COLO829 (cell line): ENCODE results near the gene DGKQ.

Source experiments
- DNase-seq: peaks from one replicate; pipeline ENCODE4 v3.0.0; 2012; ENCODE audit warnings: low spot score

Gene DGKQ

DNA sequence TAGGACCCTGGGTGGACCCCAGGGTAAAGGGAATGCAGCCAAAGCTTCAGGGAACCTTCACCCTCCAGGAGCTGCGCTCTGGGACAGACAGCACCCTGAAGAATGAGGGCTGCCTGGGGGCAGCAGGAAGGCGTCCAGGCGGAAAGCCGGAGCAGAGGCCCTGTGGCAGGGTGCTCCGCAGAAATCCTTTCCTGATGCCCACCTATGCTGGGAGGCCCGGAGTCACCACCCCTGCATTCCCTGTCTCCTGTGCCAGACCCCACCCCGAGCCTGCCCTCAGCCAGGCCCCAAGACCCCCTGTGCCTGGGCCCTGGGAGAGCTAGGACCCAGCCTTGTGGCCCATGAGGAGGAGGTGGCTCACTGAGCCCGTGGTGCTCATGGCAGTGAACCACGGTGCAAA lies 1.3 kb upstream of the DGKQ start:
- DNase-seq, result no peak

DNA sequence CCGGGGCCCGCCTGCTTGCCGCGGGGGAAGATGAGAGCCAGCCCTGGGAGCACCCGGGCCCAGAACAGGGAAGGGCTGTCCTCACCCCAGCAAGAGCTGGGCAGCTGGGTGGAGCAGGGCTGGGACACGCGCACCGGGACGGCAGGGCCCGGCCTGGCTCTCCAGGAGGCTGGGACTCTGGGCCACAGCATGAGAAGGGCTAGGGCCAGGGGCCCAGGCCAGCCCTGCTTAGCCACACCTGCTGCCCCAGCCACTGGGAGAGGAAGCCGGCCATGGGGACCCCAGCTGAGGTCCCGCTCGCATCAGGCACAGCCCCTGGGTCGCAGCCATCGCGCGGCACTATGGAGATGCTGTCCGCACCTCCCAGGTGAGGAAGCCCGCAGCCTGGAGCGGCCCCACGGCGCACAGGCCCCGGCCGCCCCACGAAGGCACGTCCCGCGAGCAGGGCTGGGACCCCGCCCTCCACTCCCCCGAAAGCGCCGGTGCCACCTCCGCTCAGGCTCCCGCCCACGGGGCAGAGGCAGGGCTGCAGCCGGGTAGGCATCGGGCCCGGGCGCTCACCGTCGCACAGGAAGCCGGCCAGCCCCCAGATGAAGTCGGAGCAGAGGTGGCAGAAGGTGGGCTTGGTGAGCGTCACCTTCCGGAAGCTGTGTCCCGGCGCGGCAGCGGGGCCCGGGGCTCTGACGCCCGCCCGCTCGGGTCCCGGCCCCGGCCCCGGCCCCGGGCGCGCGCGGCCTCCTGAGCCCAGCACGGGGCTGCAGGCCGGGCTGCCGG lies 531 bp downstream of the DGKQ start:
- DNase-seq, result no peak

DNA sequence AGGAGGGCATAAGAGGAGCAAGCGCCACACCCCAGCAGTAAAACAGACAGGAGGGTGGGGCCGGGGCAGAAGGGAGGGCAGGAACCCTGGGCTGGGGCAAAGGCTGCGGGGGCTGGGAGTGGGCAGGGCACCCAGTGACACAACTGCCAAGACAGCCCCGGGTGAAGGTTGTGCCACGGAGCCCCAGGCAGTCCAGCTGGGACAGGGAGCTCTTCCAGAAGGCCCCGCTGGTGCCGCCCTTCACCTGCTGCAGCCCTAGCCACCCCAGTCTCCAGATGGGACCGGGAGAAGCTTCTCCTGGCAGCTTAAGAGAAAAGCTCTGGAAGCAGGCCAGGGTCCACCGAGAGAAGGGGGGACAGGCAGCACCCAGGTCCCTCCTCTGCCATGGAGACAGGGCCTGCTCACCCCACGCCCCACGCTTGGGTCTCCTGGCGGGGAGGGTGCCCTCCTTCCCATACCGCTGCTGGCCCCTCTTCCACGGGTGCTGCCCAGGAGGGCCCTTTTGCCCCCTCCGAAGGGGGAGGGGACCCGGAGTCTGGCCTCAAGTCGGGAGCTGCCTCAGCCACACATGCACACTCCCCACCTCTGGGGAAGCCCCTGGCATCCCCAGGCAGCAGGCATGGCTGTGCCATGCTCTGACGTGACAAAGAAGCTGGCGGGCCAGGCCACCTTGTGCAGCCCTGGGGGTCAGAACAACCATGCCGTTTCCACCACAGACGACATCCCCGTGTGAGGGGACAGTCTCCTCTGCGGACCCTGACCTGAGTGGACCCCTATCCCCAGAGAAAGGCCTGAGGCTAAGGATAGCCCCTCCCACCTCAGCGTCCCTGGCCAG lies 1.5 kb downstream of the DGKQ start:
- no peak for DNase-seq

DNA sequence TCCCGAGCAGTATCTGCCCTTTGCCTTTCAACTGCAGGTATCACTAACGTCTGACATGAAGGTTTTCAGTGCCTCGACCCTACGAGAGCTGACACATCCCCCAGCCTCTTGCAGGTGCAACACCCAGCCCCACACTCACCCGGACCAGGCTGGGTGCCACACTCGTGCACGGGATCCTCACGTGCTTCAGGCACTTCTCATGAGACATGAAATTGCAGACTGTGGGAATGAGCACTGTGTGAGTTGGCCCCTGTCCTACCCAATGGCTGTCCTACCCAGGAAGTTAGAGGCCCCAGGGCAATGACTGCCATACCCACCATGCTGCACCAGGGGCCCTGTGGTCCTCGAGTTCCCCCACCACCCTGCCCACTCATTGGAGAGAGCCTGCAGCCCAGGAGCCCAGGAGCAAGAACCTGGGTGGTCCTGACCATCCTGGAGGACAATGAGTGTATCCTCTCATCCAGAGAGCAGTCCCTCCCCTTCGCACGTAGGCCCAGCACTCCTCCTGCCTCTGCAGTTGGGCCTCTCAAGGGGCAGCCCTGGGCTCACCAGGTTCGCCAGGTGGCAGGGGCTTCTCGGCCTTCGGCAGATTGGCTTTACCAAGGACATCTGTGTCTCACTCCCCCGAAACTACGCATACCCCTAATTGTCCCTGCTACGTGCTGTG lies 2.4 kb downstream of the DGKQ start:
- DNase-seq, result no peak

DNA sequence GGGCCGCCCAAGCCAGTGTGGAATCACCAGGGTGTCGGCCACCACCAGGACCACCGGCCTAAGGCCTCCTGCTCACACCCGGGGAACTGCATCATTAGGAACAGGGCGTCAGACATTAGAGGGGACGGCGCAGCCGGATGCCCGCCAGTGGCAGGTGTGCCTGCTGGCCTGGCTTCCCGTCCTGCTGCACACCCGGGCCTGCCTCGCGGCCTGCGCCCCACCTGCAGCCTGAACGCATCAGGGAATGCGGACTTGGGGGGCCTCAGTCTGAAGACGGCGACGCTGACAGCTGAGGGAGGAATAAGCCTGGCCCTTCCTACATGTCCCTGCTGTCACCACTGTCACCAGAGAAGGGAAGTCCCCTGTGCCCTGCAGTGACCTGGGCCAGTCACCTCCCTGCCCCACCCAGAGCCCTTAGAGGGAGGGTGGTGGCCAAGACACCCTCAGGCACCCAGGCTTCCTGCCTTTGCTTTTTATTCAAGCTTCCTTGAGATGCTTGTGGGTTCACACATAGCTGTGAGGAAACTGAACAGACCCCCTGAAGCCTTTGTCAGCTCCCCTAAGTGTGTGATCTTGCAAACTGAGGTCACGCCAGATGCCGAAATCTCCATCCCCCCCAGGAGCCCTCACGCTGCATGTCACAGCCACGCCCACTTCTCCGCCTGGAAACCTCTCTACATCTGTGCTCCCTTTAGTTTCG lies 3.2 kb downstream of the DGKQ start:
- no peak for DNase-seq

DNA sequence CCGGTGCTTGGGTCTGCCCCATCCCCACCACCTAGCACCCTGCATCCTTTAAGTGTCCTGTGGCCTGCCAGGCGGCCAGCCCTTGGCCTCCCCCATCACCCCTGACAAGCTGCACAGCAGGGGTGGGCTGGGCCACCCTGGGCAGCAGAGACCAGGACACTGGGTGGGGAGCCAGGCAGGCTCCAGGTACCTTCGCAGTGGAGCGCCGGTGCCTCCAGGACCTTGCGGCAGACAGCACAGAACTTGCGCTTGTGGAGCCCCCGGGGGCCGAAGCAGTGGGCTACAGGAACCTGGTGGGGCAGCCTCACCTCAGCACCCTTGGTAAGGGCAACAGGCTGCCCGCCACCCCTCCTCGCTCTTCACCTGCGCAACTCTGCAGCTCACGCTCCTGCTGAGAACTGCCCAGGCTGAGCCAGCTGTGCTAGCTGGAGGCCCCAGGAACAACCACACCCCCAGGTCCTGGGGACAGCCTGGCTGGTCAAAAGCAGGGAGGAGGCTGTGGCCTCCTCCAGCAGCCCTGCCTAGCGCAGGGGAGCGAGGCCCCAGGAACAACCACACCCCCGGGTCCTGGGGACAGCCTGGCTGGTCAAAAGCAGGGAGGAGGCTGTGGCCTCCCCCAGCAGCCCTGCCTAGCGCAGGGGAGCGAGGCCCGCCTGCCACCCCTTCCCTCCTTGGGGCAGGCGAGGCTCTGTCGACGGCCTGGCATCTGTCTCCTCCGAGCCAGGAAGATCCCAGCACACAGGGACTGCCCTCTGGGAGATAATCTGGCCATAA lies 4.6 kb downstream of the DGKQ start:
- DNase-seq, result no peak

DNA sequence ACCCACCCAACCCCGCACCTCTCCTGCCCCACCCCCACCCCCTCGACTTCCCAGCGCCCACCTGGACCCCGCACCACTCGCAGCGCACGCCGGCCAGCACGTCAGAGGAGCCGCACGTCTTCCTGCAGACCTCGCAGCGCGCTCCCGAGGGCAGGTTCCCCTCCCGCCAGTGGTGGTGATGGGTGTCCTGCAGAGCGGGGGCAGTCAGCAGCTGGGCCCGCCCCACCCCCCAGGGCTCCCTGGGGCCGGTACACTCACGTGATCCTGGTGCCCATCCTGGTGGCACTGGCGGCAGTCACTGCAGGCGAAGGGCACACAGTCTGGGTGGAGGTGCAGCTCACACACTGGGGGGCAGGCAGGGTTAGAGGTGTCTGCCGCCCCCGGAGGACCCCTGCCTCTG lies 5.1 kb downstream of the DGKQ start:
- DNase-seq, result no peak

DNA sequence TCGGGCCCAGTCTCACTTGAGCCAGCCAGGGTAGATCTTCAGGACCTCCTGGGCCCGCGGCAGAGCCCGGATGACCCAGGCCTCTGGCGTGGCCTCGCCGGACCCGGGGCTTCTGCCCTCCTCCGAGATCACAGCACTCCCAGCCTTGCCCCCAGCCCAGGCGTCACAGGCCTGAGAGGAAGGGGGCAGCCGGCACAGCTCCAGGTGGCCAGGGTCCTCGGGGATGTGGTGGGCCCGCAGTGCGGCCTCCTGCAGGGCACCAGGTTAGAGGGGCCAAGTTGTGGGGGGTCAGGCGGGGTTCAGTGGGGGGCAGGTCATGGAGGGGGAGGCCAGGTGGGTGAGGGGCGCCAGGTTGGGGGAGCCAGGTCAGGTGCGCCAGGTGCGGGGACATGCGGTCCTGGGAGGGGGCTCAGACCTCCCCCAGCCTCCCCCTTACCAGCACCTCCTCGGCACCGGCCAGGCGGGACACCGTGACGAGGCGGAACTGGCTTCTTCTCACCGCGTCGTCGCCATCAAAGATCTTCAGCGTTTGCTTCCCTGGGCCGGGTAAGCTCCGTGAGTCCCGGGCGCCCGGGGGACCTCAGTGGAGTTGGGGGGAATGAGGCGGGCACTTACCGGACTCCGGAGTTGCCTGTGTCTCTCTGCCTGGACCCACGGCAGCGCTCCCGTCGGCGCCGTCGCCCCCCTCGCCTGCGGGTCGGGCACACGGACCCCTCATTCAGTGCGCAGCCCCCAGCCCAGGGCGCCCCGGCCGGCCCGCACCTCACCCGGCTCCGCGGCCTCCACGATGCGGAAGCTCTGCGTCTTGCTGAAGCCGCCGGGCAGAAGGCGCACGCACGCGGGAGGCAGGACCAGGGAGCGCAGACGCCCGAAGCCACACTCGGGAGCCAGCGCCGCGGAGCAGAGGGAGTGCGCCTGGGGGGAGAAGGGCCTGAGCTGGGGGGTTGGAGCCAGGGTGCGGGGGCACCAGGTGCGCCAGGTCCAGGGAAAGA lies 6.0 kb downstream of the DGKQ start:
- no peak for DNase-seq

DNA sequence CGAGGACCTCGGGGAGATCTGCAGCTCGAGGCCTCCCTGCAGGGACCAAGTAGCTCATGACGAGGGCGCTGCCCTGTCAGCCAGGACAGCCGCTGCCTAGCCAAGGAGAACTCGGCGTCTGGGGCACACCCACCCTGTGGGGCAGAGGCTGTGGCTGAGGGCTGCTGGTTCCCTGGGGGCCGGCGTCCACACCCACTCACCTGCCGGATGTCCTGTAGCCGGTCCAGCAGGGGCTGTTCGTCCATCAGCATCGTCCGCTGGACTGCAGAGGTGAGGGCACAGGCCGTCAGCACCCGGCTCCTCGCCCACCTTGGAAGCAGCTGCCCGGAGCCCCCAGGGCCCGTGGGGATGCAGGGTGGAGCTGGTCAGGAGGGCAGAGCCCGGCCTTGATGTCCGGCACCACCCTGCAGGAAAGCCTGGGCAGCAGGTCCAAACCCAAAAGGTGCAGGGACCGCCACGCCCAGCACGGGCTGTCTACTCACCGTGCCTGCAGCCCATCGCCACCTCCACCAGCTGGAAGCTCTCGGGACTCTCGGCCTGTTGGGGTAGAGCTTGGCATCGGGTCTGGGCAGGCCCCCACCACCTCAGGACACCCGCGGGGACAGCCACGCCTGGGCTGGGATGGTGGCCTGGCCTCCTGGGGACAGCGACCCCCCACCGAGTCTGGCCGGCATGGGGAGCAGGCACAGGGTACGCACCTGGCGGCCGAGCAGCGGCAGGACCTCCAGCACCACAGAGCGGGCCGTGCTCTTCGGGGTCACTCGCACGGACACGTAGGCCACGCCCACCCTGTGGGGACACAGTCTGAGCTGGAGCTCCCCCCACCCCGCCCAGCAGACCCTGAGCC lies 6.9 kb downstream of the DGKQ start:
- DNase-seq, result no peak

DNA sequence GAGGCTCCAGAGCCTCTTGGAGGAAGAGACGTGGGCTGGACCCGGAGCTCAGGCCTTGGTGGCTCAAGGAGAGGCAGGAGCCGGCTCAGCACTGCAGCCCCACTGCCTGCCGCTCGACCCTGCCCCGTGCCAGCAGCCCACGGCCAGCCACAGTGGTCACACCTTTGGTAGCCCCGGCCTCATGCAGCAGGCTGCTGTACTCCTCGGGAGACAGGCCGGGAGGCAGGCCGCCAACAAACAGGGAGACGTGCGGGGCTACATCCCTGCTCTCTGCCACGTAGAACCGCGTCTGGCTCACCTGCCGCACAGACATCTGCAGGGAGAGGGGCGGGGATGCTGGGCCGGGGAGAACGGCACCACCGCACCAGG lies 7.6 kb downstream of the DGKQ start:
- DNase-seq, result no peak

DNA sequence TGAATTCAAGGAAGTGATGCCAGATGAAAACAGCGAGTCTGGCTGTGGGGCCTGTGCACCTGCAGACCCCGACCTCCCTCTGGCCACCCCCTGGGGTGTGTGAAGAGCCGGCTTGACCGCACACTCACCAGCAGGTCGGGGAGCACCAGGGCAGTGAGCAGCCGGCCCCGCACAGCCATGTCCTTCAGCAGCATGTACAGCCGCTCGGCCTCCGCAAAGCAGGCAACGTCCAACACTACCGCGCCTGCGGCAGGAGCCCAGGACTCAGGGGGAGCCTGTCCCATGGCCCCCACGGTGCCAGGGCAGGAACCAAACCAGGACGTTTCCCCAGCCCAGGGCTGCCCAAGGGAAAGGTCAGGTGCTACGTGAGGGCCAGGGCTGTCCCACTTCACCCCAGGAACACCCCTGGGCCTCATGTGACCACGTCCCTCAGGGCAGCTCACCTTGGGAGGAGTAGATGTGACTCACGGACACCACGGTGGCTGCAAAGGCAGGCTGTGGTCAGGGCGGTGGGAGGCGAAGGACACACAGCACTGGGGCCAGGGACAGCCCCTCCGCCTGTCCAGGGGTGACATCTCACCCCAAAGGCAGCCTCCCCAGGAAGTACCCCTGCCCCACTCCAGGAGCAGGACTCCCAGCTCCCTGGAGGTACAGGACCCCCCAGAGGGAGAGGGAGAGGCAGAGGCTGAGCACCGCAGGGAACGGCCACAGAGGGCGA lies 8.2 kb downstream of the DGKQ start:
- DNase-seq, result no peak

DNA sequence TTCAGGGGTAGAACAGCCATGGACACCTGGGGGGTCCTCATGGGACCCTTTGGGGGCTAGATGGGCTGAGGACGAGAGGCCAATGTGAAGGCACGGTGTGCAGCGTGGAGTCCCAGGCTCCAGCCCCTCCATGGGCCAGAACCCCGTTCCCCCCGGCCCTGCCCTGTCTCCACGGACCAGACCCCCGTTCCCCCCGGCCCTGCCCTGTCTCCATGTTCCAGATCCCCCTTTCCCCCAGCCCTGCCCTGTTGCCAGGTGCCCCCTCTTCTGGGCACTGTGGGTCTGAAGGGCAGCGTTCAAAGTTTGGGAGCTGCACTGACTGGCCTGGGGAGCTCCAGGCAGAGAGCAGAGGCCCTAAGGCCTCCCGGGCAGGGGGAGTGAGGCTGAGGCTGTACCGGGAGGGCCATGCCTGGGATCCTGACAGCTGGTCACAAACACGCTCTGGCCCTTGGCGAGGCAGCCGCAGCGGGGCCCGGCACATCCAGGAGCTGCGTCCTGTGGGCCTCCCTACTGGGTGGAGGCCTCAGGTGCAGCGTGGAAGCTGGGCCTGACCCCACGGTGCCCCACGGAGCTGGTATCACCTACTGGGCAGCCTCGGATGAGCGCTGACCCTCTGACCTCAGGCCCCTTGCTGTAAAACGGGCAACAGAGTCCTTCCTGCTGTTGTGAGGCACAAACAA lies 8.9 kb downstream of the DGKQ start:
- no peak for DNase-seq

DNA sequence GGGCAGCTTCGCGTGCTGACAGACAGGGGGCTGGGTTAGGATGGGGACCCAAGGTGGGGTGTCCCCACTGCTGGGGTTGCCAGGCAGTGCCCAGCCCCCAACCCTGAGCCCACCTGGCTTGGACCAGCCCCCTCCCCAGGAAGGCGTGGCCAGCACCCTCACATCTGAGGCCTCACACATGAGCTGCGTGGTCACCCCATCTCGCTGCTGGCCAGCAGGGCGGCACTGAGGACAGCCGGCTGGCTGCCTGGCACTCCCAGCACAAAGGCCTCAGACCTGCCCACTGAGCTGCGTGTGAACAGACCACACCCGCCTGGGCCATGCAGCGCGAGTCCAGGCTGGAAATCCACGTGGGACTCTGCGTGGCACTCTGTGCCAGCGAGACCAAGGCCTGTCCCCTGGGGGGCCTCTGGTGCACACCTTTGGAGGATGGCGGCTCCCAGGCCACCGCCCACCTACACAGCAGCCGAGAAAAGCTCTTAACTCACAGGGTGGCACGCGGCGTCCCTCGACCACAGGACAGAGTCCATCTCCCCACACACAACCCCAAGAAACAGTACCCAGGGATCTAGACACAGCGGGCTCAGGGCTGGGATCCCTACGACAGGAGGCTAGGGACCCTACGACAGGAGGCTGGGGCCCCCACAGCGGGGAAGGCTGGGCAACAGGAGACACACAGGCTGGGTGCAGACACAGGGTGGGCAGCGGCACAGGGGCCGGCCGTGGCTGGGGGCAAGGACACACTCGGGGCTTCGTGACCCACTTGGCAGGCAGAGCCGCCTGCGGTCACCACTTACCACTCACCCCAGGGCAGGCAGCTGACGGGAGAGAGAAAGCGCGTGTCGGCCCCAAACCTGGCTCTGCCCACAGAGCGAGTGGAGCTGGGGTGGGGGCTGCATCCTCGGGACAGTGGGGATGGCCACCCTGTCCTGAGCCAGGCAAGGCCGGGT lies 9.8 kb downstream of the DGKQ start:
- DNase-seq, result no peak

DNA sequence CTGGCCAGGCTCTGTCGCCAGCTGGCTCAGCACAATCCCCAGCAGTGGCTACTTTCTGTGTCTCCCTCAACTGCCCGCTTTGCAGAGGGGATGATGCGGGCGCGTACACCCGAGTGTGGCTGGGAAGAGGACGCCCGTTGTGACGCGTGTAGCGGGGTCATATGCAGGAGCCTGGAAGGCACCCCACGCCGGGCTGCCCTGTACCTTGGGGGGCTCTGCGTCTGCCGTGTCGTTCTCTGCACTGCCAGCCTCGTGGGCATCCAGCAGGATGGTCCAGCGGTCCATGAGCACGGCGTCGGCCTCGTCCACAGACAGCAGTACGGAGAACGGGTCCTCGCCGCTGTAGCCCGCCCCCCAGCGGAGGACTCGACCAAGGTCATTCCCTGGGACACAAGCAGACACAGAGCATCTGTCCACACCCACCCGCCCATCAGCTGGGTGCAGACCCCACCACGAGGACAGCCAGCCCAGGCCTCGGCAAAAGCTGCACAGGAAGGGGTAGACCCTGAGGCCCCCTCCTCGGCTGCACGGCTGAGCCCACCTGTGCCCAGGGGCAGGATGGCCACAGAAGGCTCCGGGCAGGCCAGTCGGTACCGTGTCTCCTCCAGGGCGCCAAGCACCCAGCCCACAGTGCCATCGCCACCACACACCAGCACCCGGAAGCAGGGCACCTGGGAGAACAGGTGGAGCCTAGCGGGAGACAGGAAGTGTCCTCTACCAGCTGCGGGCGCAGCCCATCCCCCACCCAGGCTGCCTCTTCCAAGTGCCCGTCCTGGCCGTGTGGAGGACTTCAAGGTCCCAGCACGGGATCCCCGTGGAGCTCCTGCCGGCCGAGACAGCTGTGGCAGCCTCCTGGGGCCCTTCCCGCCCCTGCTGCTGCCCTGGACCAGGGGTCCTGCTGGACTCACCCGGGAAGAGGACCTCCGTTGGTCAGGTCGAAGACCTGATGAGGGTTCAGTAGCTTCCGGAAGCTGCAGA lies 10.8 kb downstream of the DGKQ start:
- no peak for DNase-seq

DNA sequence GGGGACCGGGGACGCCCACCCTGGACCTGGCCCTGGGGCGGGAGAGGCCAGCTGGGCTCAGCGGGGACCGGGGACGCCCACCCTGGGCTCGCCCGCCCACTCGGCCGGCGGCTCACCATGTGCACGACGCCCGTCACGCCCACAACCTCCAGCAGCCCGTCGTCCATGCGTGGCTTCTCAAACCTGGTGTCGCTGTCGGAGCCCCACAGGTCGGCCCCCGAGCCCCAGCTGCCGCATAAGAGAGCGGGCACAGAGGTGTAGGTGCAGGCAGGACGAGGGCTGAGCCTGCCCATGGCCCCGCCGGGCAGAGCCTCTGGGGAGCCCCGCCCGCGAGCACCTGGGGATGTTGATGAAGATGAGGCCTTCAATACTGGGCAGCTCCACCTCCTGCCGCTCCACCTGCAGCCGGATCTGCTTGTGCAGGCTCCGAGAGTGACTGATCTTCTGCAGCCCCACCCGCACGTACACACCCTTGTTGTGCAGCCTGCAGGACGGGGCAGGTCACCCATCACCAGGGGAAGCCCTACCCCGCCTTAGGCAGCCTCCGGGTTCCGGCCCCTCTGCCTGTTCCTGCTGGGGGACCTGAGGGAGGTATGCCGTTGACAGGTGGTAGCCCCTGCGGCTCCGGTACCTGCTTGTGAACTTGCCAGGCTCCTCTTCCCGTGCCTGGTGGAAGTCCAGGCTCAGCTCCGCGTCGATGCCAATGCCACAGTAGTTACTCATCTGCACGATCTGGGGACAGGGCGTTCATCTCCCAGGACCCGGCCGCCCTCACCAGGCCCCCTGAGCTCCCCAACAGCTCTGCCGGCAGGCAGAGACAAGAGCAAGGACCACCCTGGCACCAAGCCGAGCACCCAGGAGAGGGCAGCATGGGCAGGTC lies 11.8 kb downstream of the DGKQ start:
- no peak for DNase-seq
